Amniotic epithelial cell (primary cell): ENCODE results near the gene TUBB4B.
A peak's percentile ranks its signal among the peaks of the same experiment; 100 is the strongest.

Experiments
- DNase-seq: peaks from one replicate; pipeline ENCODE4 v3.0.0-alpha.2; 2010; ENCODE audit warnings: low read depth

Gene TUBB4B

GRCh38 chr9:137251490-137252268 lies 10.6 kb downstream of the TUBB4B start:
- DNase-seq = no peak

- DNase-seq = no peak
Measured at GRCh38 chr9:137252555-137253506, 11.7 kb downstream of the TUBB4B start.

GRCh38 chr9:137253717-137254623 lies 12.9 kb downstream of the TUBB4B start:
- DNase-seq = peak; percentile 28

- peak; percentile 76 for DNase-seq
Measured at GRCh38 chr9:137254624-137255447, 13.7 kb downstream of the TUBB4B start, which contains the start of gene NELFB. NELFB (plus strand) TSS chr9:137255327.

GRCh38 chr9:137255448-137256114 lies 14.5 kb downstream of the TUBB4B start:
- no peak for DNase-seq

GRCh38 chr9:137256362-137256761 lies 15.3 kb downstream of the TUBB4B start:
- DNase-seq = no peak

- no peak for DNase-seq
Measured at GRCh38 chr9:137256856-137257255, 15.8 kb downstream of the TUBB4B start.

GRCh38 chr9:137262173-137262908 lies 21.3 kb downstream of the TUBB4B start:
- peak; percentile 41 for DNase-seq

GRCh38 chr9:137262909-137263285 lies 21.8 kb downstream of the TUBB4B start:
- no peak for DNase-seq

GRCh38 chr9:137263506-137263905 lies 22.4 kb downstream of the TUBB4B start:
- DNase-seq = no peak

- DNase-seq = no peak
Measured at GRCh38 chr9:137264067-137264466, 23.0 kb downstream of the TUBB4B start.

- DNase-seq = no peak
Measured at GRCh38 chr9:137265496-137266161, 24.5 kb downstream of the TUBB4B start.

GRCh38 chr9:137266162-137266527 lies 25.1 kb downstream of the TUBB4B start:
- DNase-seq = no peak

- no peak for DNase-seq
Measured at GRCh38 chr9:137266585-137267453, 25.7 kb downstream of the TUBB4B start.

- peak; percentile 47 for DNase-seq
Measured at GRCh38 chr9:137267933-137268355, 26.9 kb downstream of the TUBB4B start.

GRCh38 chr9:137268538-137269201 lies 27.6 kb downstream of the TUBB4B start:
- no peak for DNase-seq

GRCh38 chr9:137269231-137269772 lies 28.2 kb downstream of the TUBB4B start:
- DNase-seq = peak; percentile 21
